Body of pancreas (tissue), 4 donors: ENCODE data around the gene NUTM1. TPM values are rescaled to one million over a fixed set of nuclear protein-coding genes. Genes with fewer than 3 reads are reported as not detected.

Experiments used
- ATAC-seq: fragments of 150-250 bp; one replicate; pipeline ENCODE4 v1.9.1; 2016
- DNase-seq, 4 donors: peaks; one replicate each; pipeline ENCODE4 v3.0.0-alpha.2; 2019
- H3K27ac ChIP-seq, 4 donors: fragments of 200-600 bp; sonication (generic); 1 replicate in 3 of 4; 2 replicates in 1 of 4; pipeline versions ENCODE4 v1.5.1 to v1.6.1; 2016 to 2019; ENCODE audit warnings: mild to moderate bottlenecking in 1 of 4, mixed read lengths in 1 of 4, moderate library complexity in 1 of 4
- H3K27me3 ChIP-seq, 2 donors: fragments of 200-600 bp; sonication (generic); one replicate each; pipeline ENCODE4 v1.6.0; 2016; ENCODE audit warnings: mild to moderate bottlenecking in 1 of 2
- H3K36me3 ChIP-seq, 2 donors: fragments of 200-600 bp; sonication (generic); replicated peaks in 1 of 2; 2 replicates each; pipeline ENCODE4 v1.5.1; 2016; ENCODE audit warnings: low read depth in 2 of 2; ENCODE audit not compliant: insufficient read depth in 1 of 2
- H3K4me1 ChIP-seq: fragments of 200-600 bp; sonication (generic); one replicate; pipeline ENCODE4 v1.6.0; 2016
- H3K4me3 ChIP-seq, 2 donors: fragments of 200-600 bp; sonication (generic); 1 replicate in 1 of 2; 2 replicates in 1 of 2; pipeline ENCODE4 v1.5.1; 2016 to 2019
- H3K9me3 ChIP-seq, 3 donors: fragments of 200-600 bp; sonication (generic); 1 replicate in 2 of 3; 2 replicates in 1 of 3; pipeline ENCODE4 v1.5.1; 2016
- CTCF ChIP-seq, 7 experiments: fragments of 450-650 bp in 4 of 7; fragments of 200-600 bp in 3 of 7; sonication (generic) in 3 of 7; IDR thresholded peaks; one replicate each; pipeline ENCODE4 v1.5.1; 2016 to 2019; ENCODE audit warnings: antibody characterized with exemption in 7 of 7
- POLR2A ChIP-seq, 3 donors: fragments of 450-650 bp; IDR thresholded peaks; one replicate each; pipeline ENCODE4 v1.6.1; 2016; ENCODE audit warnings: antibody characterized with exemption in 3 of 3, mild to moderate bottlenecking in 2 of 3
- WGBS, 2 donors: methylation state at CpG; one replicate each; pipeline ENCODE4 v1.1.5; 2017; 5-methylcytosine and 5-hydroxymethylcytosine counted together
- intact Hi-C: fragments of 100-400 bp; cut with DNase I; formaldehyde crosslinking; loops from one replicate; pipeline ENCODE4 v1.15.1; 2023
- total RNA-seq, 2 donors: library from RNA; depleted of rRNA; stranded (reverse); fragments of >200 nt; gene quantifications; one replicate each; pipeline ENCODE4 v1.1.0, GENCODE V29; 2016

Gene NUTM1, protein sequence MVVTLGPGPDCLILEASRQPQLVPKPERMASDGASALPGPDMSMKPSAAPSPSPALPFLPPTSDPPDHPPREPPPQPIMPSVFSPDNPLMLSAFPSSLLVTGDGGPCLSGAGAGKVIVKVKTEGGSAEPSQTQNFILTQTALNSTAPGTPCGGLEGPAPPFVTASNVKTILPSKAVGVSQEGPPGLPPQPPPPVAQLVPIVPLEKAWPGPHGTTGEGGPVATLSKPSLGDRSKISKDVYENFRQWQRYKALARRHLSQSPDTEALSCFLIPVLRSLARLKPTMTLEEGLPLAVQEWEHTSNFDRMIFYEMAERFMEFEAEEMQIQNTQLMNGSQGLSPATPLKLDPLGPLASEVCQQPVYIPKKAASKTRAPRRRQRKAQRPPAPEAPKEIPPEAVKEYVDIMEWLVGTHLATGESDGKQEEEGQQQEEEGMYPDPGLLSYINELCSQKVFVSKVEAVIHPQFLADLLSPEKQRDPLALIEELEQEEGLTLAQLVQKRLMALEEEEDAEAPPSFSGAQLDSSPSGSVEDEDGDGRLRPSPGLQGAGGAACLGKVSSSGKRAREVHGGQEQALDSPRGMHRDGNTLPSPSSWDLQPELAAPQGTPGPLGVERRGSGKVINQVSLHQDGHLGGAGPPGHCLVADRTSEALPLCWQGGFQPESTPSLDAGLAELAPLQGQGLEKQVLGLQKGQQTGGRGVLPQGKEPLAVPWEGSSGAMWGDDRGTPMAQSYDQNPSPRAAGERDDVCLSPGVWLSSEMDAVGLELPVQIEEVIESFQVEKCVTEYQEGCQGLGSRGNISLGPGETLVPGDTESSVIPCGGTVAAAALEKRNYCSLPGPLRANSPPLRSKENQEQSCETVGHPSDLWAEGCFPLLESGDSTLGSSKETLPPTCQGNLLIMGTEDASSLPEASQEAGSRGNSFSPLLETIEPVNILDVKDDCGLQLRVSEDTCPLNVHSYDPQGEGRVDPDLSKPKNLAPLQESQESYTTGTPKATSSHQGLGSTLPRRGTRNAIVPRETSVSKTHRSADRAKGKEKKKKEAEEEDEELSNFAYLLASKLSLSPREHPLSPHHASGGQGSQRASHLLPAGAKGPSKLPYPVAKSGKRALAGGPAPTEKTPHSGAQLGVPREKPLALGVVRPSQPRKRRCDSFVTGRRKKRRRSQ
- not detected for total RNA-seq

DNA sequence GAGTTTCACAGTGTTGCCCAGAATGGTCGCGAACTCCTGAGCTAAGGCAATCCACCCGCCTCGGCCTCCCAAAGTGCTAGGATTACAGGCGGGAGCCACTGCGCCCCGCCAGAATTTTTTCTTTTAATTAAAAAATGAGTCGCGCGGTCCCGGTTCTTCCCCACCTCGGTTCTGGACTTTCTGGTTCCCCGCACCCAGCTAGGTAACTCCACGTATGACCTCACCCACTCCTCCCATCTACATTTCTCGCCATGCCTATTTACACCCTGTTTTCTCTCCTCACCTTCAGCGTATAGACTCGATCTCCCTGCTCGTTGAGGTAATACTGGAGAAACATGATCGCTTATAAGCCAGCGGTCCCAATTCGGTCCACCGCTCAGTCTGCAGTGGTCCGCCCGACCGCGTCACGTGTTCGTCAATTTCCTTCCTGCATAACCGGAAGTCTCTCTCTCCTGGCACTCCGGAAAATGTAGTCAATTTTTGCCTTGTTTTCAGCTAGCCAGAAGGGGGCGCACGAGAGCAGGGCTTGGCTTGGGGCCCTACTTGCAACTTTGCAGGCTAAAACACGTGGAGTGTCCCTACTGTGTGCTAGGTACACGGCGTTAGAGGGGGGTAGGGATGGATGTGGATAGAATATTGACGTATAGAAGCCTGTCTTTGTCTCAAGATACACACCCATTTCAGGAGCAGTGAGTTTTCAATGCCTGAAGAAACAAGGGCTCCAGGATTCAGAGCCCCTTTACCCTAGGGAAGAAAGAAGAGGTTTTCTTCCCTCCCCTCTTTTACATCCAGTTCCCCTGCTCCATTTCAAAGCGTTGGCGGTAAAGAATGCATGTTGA is at the start of gene NUTM1, which contains the start of gene NOP10:
NUTM1 (plus strand) TSS at position 579 of the 839 bp plus-strand sequence. CDS start 382 bp downstream, outside the sequence.
NOP10 (minus strand) TSS at position 400 of the 839 bp plus-strand sequence; CDS start at position 337, 63 bp downstream.
- Histone ChIP-seq H3K9me3 (no peaks in the 10 kb centered on the region), H3K27me3 (no peaks in the 10 kb centered on the region), H3K4me1 (peaks cover 20% of the 10 kb centered on the region), H3K36me3 (no peaks in the 10 kb centered on the region), H3K4me3 (peak within 1 kb of the TSS; percentile 55 to 87), H3K27ac (peak within 1 kb of the TSS; percentile 79 to 96 (median 91))
- ATAC-seq = peak; percentile 98
- peak; percentile 17 to 87 (median 86) for TF ChIP-seq POLR2A (IDR thresholded peaks at IDR 0.05)
- peak; percentile 82 to 99 (median 97) for TF ChIP-seq CTCF (IDR thresholded peaks at IDR 0.05)
- 1% methylated on average over 37 to 38 of the region's 38 CpGs for WGBS, 2 donors
- peak; percentile 87 to 92 (median 90) for DNase-seq
- intact Hi-C loops = no loop called here

DNA sequence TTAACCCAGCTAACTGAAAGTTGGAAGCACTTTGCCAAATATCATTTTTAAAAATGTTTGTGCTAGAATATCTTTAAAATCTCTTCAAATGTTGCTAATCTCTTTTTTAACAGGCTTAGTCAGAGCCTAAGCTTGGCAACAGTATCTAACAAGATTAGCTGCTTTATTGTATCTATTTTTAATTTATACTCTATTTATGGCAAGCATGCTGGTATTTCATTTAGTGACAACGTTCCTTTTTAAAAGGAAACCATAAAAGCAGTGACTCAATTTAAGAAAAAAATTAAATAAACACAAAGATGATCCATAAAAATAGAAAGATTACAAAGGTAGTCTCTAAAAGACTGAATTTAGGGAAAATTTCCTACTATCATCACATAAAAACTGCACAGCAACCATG is 46.1 kb upstream of the NUTM1 start:
- no peaks in the 10 kb centered on the region for H3K4me1 ChIP-seq
- no peaks in the 10 kb centered on the region for H3K27me3 ChIP-seq
- H3K9me3 ChIP-seq = no peaks in the 10 kb centered on the region
- 35 to 43% methylated on average over 1 of the region's 1 CpG for WGBS, 2 donors
- intact Hi-C loops = no loop called here
- no peak for DNase-seq
- no peak for ATAC-seq
- no peak overlapping the region for H3K4me3 ChIP-seq
- no peak overlapping the region for H3K27ac ChIP-seq
- H3K36me3 ChIP-seq = no peaks in the 10 kb centered on the region
- TF ChIP-seq CTCF (IDR thresholded peaks at IDR 0.05) (no peak), POLR2A (IDR thresholded peaks at IDR 0.05) (no peak)

- 77 to 93% methylated on average over 3 of the region's 3 CpGs for WGBS, 2 donors
- ATAC-seq (no peak), DNase-seq (no peak)
- no peaks in the 10 kb centered on the region for H3K36me3 ChIP-seq
- H3K27me3 ChIP-seq = no peaks in the 10 kb centered on the region
- no peak overlapping the region for H3K27ac ChIP-seq
- no peaks in the 10 kb centered on the region for H3K4me1 ChIP-seq
- H3K4me3 ChIP-seq = no peak overlapping the region
- no peaks in the 10 kb centered on the region for H3K9me3 ChIP-seq
- TF ChIP-seq POLR2A (IDR thresholded peaks at IDR 0.05) = no peak
- TF ChIP-seq CTCF (IDR thresholded peaks at IDR 0.05) = no peak
- intact Hi-C loops = no loop called here
Measured at GRCh38 chr15:34301058-34301457, 42.1 kb upstream of the NUTM1 start.

DNA sequence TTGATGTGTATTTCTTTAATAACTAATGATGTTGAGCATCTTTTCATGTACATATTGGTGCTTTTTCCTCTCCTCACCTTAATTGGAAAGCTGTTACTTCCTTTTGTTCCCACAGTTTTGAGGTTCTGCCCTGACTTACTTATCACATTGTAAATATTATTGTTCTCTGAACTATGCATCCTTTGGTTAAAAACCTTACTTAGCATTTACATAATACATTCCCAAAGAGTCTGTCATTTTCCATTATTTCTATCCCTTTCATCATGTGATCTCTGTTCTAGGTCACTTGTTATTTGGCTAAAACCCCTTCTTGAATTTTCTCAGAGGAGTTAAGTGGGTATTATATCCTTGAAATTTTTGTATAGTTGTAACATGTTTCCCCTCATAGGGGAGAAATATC is 38.5 kb upstream of the NUTM1 start:
- DNase-seq = no peak
- H3K27ac ChIP-seq = no peak overlapping the region
- TF ChIP-seq CTCF (IDR thresholded peaks at IDR 0.05) = no peak
- TF ChIP-seq POLR2A (IDR thresholded peaks at IDR 0.05) = no peak
- H3K9me3 ChIP-seq = no peaks in the 10 kb centered on the region
- intact Hi-C loops = no loop called here
- H3K36me3 ChIP-seq = no peaks in the 10 kb centered on the region
- H3K27me3 ChIP-seq = no peaks in the 10 kb centered on the region
- no peaks in the 10 kb centered on the region for H3K4me1 ChIP-seq
- no peak overlapping the region for H3K4me3 ChIP-seq
- no peak for ATAC-seq
